IMR-90 (cell line): Measurements from ENCODE around the gene NEK9. TPM values are rescaled to one million over a fixed set of nuclear protein-coding genes. Genes with fewer than 3 reads are reported as not detected.

Experiments used
- ATAC-seq: fragments of 200-7000 bp; cut with Tn5 transposase; 2 replicates; pipeline ENCODE4 v1.9.1; 2020; ENCODE audit warnings: low read depth, mild to moderate bottlenecking, moderate library complexity
- BruUV-seq: library from RNA; stranded (reverse); fragments of 400-500 nt; replicated peaks from 2 replicates; lab custom pipeline; 2021; lab: Mats Ljungman, UMichigan
- CTCF ChIA-PET: fragments of 300-600 bp; formaldehyde crosslinking; extraction: SDS; loops from one replicate; lab custom pipeline; 2021; ENCODE audit warnings: antibody characterized with exemption; lab: Yijun Ruan, JAX
- POLR2A ChIA-PET: fragments of 300-600 bp; sonication (Branson Sonifier 250); formaldehyde crosslinking; loops from one replicate; lab custom pipeline; 2022; ENCODE audit warnings: antibody characterized with exemption; ENCODE audit not compliant: unreplicated experiment; lab: Charles Lee
- DNase-seq: peaks from one replicate; pipeline ENCODE4 v3.0.0; 2013
- H2AFZ ChIP-seq: replicated peaks from 2 replicates; pipeline ENCODE3; 2013; ENCODE audit warnings: low read length, mild to moderate bottlenecking; ENCODE audit not compliant: poor library complexity
- H2AK5ac ChIP-seq: 2 replicates; pipeline ENCODE4 v1.6.1; 2013; ENCODE audit warnings: low read depth, low read length, inconsistent platforms
- H2AK9ac ChIP-seq: replicated peaks from 2 replicates; pipeline ENCODE3; 2013; ENCODE audit warnings: mild to moderate bottlenecking, low read depth, low read length, moderate library complexity; ENCODE audit not compliant: poor library complexity
- H2BK120ac ChIP-seq: 2 replicates; pipeline ENCODE4 v1.6.1; 2013; ENCODE audit warnings: low read depth, low read length, inconsistent platforms
- H2BK15ac ChIP-seq: 3 replicates; pipeline ENCODE4 v1.6.1; 2013; ENCODE audit warnings: low read depth, low read length, inconsistent platforms
- H2BK20ac ChIP-seq: 2 replicates; pipeline ENCODE4 v1.6.1; 2013; ENCODE audit warnings: low read depth, mild to moderate bottlenecking, inconsistent platforms, low read length, moderate library complexity
- H2BK5ac ChIP-seq: 2 replicates; pipeline ENCODE4 v1.6.1; 2013; ENCODE audit warnings: mild to moderate bottlenecking, low read depth, low read length, inconsistent platforms; ENCODE audit not compliant: poor library complexity, severe bottlenecking
- H3K14ac ChIP-seq: replicated peaks from 2 replicates; pipeline ENCODE4 v1.6.1; 2013; ENCODE audit warnings: low read depth, low read length, inconsistent platforms
- H3K18ac ChIP-seq: 2 replicates; pipeline ENCODE4 v1.6.1; 2013; ENCODE audit warnings: low read depth, low read length, control low read depth
- H3K23ac ChIP-seq: 2 replicates; pipeline ENCODE4 v1.6.1; 2013; ENCODE audit warnings: low read depth, low read length, inconsistent platforms
- H3K27ac ChIP-seq: 2 replicates; pipeline ENCODE4 v1.5.1; 2013; ENCODE audit warnings: mild to moderate bottlenecking, control low read depth, low read length; ENCODE audit not compliant: insufficient read depth
- H3K27me3 ChIP-seq: 2 replicates; pipeline ENCODE4 v1.6.1; 2013; ENCODE audit warnings: low read length; ENCODE audit not compliant: control insufficient read depth, insufficient read depth
- H3K36me3 ChIP-seq: 2 replicates; pipeline ENCODE4 v1.6.1; 2013; ENCODE audit warnings: low read length, mixed read lengths; ENCODE audit not compliant: control insufficient read depth, insufficient read depth
- H3K4ac ChIP-seq: 2 replicates; pipeline ENCODE4 v1.6.1; 2013; ENCODE audit warnings: low read depth, low read length, inconsistent platforms
- H3K4me1 ChIP-seq: 2 replicates; pipeline ENCODE4 v1.6.1; 2013; ENCODE audit warnings: low read length, mixed read lengths; ENCODE audit not compliant: control insufficient read depth, insufficient read depth
- H3K4me2 ChIP-seq: 2 replicates; pipeline ENCODE4 v1.6.1; 2013; ENCODE audit warnings: low read depth, mild to moderate bottlenecking, control low read depth, low read length, moderate library complexity
- H3K4me3 ChIP-seq: 2 replicates; pipeline ENCODE4 v1.5.1; 2013; ENCODE audit warnings: low read depth, mild to moderate bottlenecking, control low read depth, low read length, moderate library complexity; ENCODE audit not compliant: insufficient read depth
- H3K56ac ChIP-seq: 2 replicates; pipeline ENCODE4 v1.6.1; 2013; ENCODE audit warnings: low read length, inconsistent platforms; ENCODE audit not compliant: insufficient read depth; ENCODE audit errors: extremely low read depth
- H3K79me1 ChIP-seq, 2 experiments: 2 replicates each; pipeline ENCODE4 v1.6.1; 2013; ENCODE audit warnings: low read length in 2 of 2, inconsistent platforms in 1 of 2, low read depth in 1 of 2
- H3K9ac ChIP-seq: 2 replicates; pipeline ENCODE4 v1.6.1; 2013; ENCODE audit warnings: low read depth, low read length, control low read depth
- H3K9me1 ChIP-seq: 2 replicates; pipeline ENCODE4 v1.6.1; 2013; ENCODE audit warnings: low read length, inconsistent platforms; ENCODE audit not compliant: insufficient read depth
- H3K9me3 ChIP-seq: 2 replicates; pipeline ENCODE4 v1.6.1; 2013; ENCODE audit warnings: low read length; ENCODE audit not compliant: control insufficient read depth, insufficient read depth
- H4K20me1 ChIP-seq: 2 replicates; pipeline ENCODE4 v1.6.1; 2013; ENCODE audit warnings: low read length, inconsistent platforms; ENCODE audit not compliant: insufficient read depth
- H4K5ac ChIP-seq: 2 replicates; pipeline ENCODE4 v1.6.1; 2013; ENCODE audit warnings: mild to moderate bottlenecking, low read depth, low read length, control low read depth
- H4K8ac ChIP-seq, 2 experiments: 2 replicates each; pipeline ENCODE4 v1.6.1; 2013; ENCODE audit warnings: low read depth in 2 of 2, low read length in 2 of 2, control low read depth in 1 of 2, inconsistent platforms in 1 of 2
- H4K91ac ChIP-seq: 2 replicates; pipeline ENCODE4 v1.6.1; 2013; ENCODE audit warnings: low read depth, low read length, inconsistent platforms; ENCODE audit not compliant: insufficient read depth
- CEBPB ChIP-seq: IDR thresholded peaks from 2 replicates; pipeline ENCODE4 v1.6.1; 2012; ENCODE audit warnings: low read depth, low read length, improper control_type of control experiment
- CHD1 ChIP-seq: IDR thresholded peaks from 2 replicates; pipeline ENCODE4 v1.6.1; 2012; ENCODE audit warnings: low read depth, low read length, improper control_type of control experiment
- MAFK ChIP-seq: IDR thresholded peaks from 2 replicates; pipeline ENCODE4 v1.6.1; 2012; ENCODE audit warnings: low read depth, low read length, improper control_type of control experiment
- MAZ ChIP-seq: IDR thresholded peaks from 2 replicates; pipeline ENCODE4 v1.6.1; 2012; ENCODE audit warnings: low read depth, mild to moderate bottlenecking, low read length, improper control_type of control experiment, moderate library complexity, borderline replicate concordance
- MXI1 ChIP-seq: IDR thresholded peaks from 2 replicates; pipeline ENCODE4 v1.6.1; 2012; ENCODE audit warnings: low read depth, mild to moderate bottlenecking, low read length, moderate library complexity, borderline replicate concordance
- RAD21 ChIP-seq: IDR thresholded peaks from 2 replicates; pipeline ENCODE4 v1.6.1; 2012; ENCODE audit warnings: low read length, improper control_type of control experiment
- SMC3 ChIP-seq: fragments of 150-350 bp; IDR thresholded peaks from 2 replicates; pipeline ENCODE4 v1.6.1; 2016; ENCODE audit warnings: low read depth, mild to moderate bottlenecking, antibody characterized with exemption, low read length, moderate library complexity
- WGBS, 2 experiments: methylation state at CpG; one replicate each; pipeline versions ENCODE4 v1.1.5 to v1.1.7; 2013; ENCODE audit warnings: missing lambda C conversion rate in 2 of 2; ENCODE audit not compliant: insufficient read length in 1 of 2; ENCODE audit errors: extremely low coverage in 2 of 2; 5-methylcytosine and 5-hydroxymethylcytosine counted together
- dilution Hi-C: fragments of 300-500 bp; cut with HindIII; formaldehyde crosslinking; loops from one replicate; pipeline ENCODE4 v1.14.3; 2018; ENCODE audit warnings: low sequenced_read_pairs; ENCODE audit not compliant: unreplicated experiment
- in situ Hi-C: fragments of 300-500 bp; cut with MboI; formaldehyde crosslinking; loops from 3 replicates; pipeline ENCODE4 v1.14.3; 2019; ENCODE audit warnings: low sequenced_read_pairs, inconsistent platforms, mixed read lengths
- intact Hi-C: fragments of 100-400 bp; cut with micrococcal nuclease; formaldehyde crosslinking; loops from 2 replicates; pipeline ENCODE4 v1.10.0; 2022
- polyA plus RNA-seq, 3 experiments: library from polyadenylated mRNA; depleted of rRNA; stranded (reverse); fragments of >200 nt; gene quantifications; 2 replicates each; pipeline ENCODE4 v1.2.3, GENCODE V29; 2012; ENCODE audit warnings: low replicate concordance in 1 of 3
- total RNA-seq: library from RNA; depleted of rRNA; stranded (reverse); fragments of >200 nt; gene quantifications from 2 replicates; pipeline ENCODE4 v1.2.3, GENCODE V29; 2012
- TF ChIP-seq, protein P1 (sequence below): fragments of 150-350 bp; IDR thresholded peaks from 2 replicates; pipeline ENCODE4 v1.6.1; 2017; ENCODE audit warnings: mild to moderate bottlenecking, antibody characterized with exemption, low read length, low read depth
- TF ChIP-seq, protein P2 (sequence below): fragments of 150-350 bp; IDR thresholded peaks from 2 replicates; pipeline ENCODE4 v1.6.1; 2016; ENCODE audit warnings: low read depth, mild to moderate bottlenecking, low read length, moderate library complexity, borderline replicate concordance

Gene NEK9
- total and polyA plus RNA-seq, 2 of the 4 experiments (the other 2 are of a cell fraction), result 22.9 to 23.2 TPM

- TF ChIP-seq SMC3, result peak; percentile 94
Observed at GRCh38 chr14:75132382-75133086, 5.7 kb upstream of the NEK9 start (continued).

DNA sequence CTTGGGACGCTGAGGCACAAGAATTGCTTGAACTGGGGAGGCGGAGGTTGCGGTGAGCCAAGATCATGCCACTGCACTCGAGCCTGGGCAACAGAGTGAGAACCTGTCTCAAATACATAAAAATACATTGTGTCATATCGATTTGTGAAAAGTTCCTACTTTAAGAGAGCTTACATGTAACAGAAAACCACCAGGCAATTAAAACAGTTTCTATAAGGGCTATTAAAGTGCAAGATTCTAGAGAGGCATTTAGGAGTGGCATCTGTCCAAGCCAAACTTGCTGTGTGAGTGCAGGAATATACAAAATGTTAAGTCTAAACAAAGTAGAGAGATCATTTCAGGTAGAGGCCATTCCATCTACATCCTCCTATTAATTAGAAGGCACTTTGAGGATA is 1.7 kb upstream of the NEK9 start:
- TF ChIP-seq, protein P1, sequence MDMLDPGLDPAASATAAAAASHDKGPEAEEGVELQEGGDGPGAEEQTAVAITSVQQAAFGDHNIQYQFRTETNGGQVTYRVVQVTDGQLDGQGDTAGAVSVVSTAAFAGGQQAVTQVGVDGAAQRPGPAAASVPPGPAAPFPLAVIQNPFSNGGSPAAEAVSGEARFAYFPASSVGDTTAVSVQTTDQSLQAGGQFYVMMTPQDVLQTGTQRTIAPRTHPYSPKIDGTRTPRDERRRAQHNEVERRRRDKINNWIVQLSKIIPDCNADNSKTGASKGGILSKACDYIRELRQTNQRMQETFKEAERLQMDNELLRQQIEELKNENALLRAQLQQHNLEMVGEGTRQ, result no peak
- TF ChIP-seq MAZ, result no peak
- TF ChIP-seq CEBPB, result no peak
- TF ChIP-seq MXI1, result no peak
- TF ChIP-seq, protein P2, sequence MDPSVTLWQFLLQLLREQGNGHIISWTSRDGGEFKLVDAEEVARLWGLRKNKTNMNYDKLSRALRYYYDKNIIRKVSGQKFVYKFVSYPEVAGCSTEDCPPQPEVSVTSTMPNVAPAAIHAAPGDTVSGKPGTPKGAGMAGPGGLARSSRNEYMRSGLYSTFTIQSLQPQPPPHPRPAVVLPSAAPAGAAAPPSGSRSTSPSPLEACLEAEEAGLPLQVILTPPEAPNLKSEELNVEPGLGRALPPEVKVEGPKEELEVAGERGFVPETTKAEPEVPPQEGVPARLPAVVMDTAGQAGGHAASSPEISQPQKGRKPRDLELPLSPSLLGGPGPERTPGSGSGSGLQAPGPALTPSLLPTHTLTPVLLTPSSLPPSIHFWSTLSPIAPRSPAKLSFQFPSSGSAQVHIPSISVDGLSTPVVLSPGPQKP, result no peak
- TF ChIP-seq MAFK, result no peak
- no peak for TF ChIP-seq RAD21
- TF ChIP-seq CHD1, result no peak
- TF ChIP-seq SMC3, result no peak
- Histone ChIP-seq H3K4me2 (no peak overlapping the region), H3K36me3 (peaks cover 2% of the 10 kb centered on the region; the same call in 1 of the 2 replicates), H3K4me1 (peaks cover 5% of the 10 kb centered on the region; the same call in 1 of the 2 replicates), H2BK15ac (no peak overlapping the region), H3K56ac (no peak overlapping the region), H3K14ac (no peak overlapping the region), H2AFZ (no peak overlapping the region), H4K20me1 (no peaks in the 10 kb centered on the region), H3K9me3 (no peaks in the 10 kb centered on the region), H3K4ac (no peak overlapping the region), H3K9me1 (peaks cover 3% of the 10 kb centered on the region; the same call in 1 of the 2 replicates), H2BK5ac (no peak overlapping the region), H2AK5ac (no peak overlapping the region), H3K27me3 (no peaks in the 10 kb centered on the region), H3K27ac (no peak overlapping the region), H3K18ac (no peak overlapping the region), H3K4me3 (no peak overlapping the region), H2BK120ac (no peak overlapping the region), H2AK9ac (no peak overlapping the region), H4K91ac (no peak overlapping the region), H4K8ac (no peak overlapping the region), H4K5ac (no peak overlapping the region), H3K79me1 (peaks cover 20 to 34% of the 10 kb centered on the region in 2 experiments), H3K23ac (no peak overlapping the region), H2BK20ac (no peak overlapping the region), H3K9ac (no peak overlapping the region)
- no peak for DNase-seq
- WGBS, 2 experiments, result no CpG with 5 or more reads among the region's 5 CpGs
- ChIA-PET CTCF (interaction anchor here (1.0 kb wide), 1 partner anchor 175 kb away, joined by 3 read pairs; no protein-coding TSS in a partner anchor), POLR2A (no interaction called here)
- BruUV-seq, result no TSS peak
- in situ Hi-C loops, result no loop called here
- ATAC-seq, result no peak
- intact Hi-C loops, result no loop called here
- dilution Hi-C loops, result loop anchor here (25.0 kb wide), 1 partner anchor 184 kb away; no protein-coding TSS in a partner anchor
